ENCODE measurements around the gene SLC8A3. TPM values are rescaled to one million over a fixed set of nuclear protein-coding genes. Genes with fewer than 3 reads are reported as not detected.

Gene SLC8A3
- total and polyA plus RNA-seq, 2 of the 13 experiments (the other 11 are each of a cell fraction or from before 2014, with no cell fraction given), result 0.01 to 0.02 TPM

DNA sequence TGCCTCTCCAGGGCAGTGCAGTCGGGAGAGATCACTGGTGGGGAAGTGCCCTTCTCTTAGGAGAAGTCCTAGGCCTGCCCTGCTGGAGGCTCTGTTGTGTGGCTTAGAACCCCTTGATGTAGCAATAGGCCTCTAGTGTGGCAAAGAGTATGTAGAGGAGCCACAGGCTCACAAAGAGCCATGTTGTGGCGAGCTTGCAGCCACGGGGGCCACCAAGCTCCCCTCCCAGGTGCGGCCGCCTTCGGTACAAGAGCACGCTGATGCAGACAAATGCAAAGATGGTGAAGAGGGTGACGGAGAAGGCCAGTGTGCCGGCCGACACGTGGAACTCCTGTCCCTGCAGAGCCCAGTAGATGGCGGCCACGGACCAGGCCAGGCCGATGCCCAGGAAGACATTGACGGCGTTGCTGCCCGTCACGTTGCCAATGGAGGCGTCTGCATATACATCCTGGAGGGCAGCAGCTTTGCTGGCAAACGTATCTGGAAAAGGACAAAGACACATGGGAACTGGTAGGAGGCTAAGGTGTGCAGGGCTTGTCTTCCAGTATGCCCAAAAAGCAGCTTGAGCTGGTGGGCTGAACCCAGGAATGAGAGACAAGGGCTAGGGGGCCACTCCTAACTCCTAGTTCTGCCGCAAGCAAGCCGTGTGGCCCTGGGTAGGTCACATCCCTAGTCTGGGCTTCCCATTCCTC, 142.8 kb downstream of the SLC8A3 start (continued):
- TF ChIP-seq MYPOP (CRISPR knock-in tag; IDR thresholded peaks at IDR 0.05), result peak; percentile 69; the same call in 1 of the 2 replicates
- peak; percentile 31; the same call in 1 of the 2 replicates for TF ChIP-seq HOXA5 (CRISPR knock-in tag; IDR thresholded peaks at IDR 0.05)
- TF ChIP-seq ZNF75D (CRISPR knock-in tag; IDR thresholded peaks at IDR 0.05; ENCODE audit: borderline replicate concordance), result no peak
- TF ChIP-seq CHCHD3 (CRISPR knock-in tag; IDR thresholded peaks at IDR 0.05), result no peak
- TF ChIP-seq MBNL3 (CRISPR knock-in tag; conservative IDR thresholded peaks at IDR 0.05), result no peak
- no peak for TF ChIP-seq ZBTB49 (CRISPR knock-in tag; IDR thresholded peaks at IDR 0.05; ENCODE audit: borderline replicate concordance)
- TF ChIP-seq, protein P1, sequence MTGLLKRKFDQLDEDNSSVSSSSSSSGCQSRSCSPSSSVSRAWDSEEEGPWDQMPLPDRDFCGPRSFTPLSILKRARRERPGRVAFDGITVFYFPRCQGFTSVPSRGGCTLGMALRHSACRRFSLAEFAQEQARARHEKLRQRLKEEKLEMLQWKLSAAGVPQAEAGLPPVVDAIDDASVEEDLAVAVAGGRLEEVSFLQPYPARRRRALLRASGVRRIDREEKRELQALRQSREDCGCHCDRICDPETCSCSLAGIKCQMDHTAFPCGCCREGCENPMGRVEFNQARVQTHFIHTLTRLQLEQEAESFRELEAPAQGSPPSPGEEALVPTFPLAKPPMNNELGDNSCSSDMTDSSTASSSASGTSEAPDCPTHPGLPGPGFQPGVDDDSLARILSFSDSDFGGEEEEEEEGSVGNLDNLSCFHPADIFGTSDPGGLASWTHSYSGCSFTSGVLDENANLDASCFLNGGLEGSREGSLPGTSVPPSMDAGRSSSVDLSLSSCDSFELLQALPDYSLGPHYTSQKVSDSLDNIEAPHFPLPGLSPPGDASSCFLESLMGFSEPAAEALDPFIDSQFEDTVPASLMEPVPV (CRISPR knock-in tag; IDR thresholded peaks at IDR 0.05), result peak; percentile 79; the same call in 1 of the 2 replicates
- TF ChIP-seq ATF3 (CRISPR knock-in tag; IDR thresholded peaks at IDR 0.05), result no peak
- TF ChIP-seq, protein P2, sequence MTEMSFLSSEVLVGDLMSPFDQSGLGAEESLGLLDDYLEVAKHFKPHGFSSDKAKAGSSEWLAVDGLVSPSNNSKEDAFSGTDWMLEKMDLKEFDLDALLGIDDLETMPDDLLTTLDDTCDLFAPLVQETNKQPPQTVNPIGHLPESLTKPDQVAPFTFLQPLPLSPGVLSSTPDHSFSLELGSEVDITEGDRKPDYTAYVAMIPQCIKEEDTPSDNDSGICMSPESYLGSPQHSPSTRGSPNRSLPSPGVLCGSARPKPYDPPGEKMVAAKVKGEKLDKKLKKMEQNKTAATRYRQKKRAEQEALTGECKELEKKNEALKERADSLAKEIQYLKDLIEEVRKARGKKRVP (CRISPR knock-in tag; IDR thresholded peaks at IDR 0.05), result no peak
- no peak for TF ChIP-seq ZNF281 (CRISPR knock-in tag; IDR thresholded peaks at IDR 0.05; ENCODE audit: borderline replicate concordance)
- peak; percentile 76; the same call in 1 of the 2 replicates for TF ChIP-seq ATF7-NPFF (CRISPR knock-in tag; IDR thresholded peaks at IDR 0.05; ENCODE audit: low read depth)
- TF ChIP-seq RNF2 (conservative IDR thresholded peaks at IDR 0.05; ENCODE audit: low read depth), result 0 out of 2 replicates have a peak, but pooled peaks have one; percentile 34
- TF ChIP-seq ATRX (CRISPR knock-in tag; IDR thresholded peaks at IDR 0.05; ENCODE audit: borderline replicate concordance), result no peak
- peak; percentile 59 for TF ChIP-seq ZNF317 (CRISPR knock-in tag; IDR thresholded peaks at IDR 0.05)
- 0 out of 2 replicates have a peak, but pooled peaks have one; percentile 31 for TF ChIP-seq SOX5 (CRISPR knock-in tag; IDR thresholded peaks at IDR 0.05; ENCODE audit: borderline replicate concordance)
- TF ChIP-seq EHMT2 (IDR thresholded peaks at IDR 0.05; ENCODE audit: borderline replicate concordance, low read depth, low read length), result peak; percentile 60; the same call in 1 of the 2 replicates
- peak; percentile 70 for TF ChIP-seq CBX1 (IDR thresholded peaks at IDR 0.05; ENCODE audit: low read depth)
- TF ChIP-seq ZNF605 (CRISPR knock-in tag; IDR thresholded peaks at IDR 0.05), result peak; percentile 59; the same call in 1 of the 2 replicates
- TF ChIP-seq IRX3 (CRISPR knock-in tag; IDR thresholded peaks at IDR 0.05; ENCODE audit: borderline replicate concordance, low read depth), result no peak; the same call in 1 of the 2 replicates
